Body of pancreas (tissue), 4 donors: ENCODE measurements around the gene MAGED4.

Experiments used
- POLR2A ChIP-seq, 3 donors: fragments of 450-650 bp; IDR thresholded peaks; one replicate each; pipeline ENCODE4 v1.6.1; 2016; ENCODE audit warnings: antibody characterized with exemption in 3 of 3, mild to moderate bottlenecking in 2 of 3
- TF ChIP-seq, protein P1 (sequence below), 7 experiments: fragments of 450-650 bp in 4 of 7; fragments of 200-600 bp in 3 of 7; sonication (generic) in 3 of 7; IDR thresholded peaks; one replicate each; pipeline ENCODE4 v1.5.1; 2016 to 2019; ENCODE audit warnings: antibody characterized with exemption in 7 of 7

- TF ChIP-seq, protein P1, sequence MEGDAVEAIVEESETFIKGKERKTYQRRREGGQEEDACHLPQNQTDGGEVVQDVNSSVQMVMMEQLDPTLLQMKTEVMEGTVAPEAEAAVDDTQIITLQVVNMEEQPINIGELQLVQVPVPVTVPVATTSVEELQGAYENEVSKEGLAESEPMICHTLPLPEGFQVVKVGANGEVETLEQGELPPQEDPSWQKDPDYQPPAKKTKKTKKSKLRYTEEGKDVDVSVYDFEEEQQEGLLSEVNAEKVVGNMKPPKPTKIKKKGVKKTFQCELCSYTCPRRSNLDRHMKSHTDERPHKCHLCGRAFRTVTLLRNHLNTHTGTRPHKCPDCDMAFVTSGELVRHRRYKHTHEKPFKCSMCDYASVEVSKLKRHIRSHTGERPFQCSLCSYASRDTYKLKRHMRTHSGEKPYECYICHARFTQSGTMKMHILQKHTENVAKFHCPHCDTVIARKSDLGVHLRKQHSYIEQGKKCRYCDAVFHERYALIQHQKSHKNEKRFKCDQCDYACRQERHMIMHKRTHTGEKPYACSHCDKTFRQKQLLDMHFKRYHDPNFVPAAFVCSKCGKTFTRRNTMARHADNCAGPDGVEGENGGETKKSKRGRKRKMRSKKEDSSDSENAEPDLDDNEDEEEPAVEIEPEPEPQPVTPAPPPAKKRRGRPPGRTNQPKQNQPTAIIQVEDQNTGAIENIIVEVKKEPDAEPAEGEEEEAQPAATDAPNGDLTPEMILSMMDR (IDR thresholded peaks at IDR 0.05), result no peak
- no peak for TF ChIP-seq POLR2A (IDR thresholded peaks at IDR 0.05)
Measured at GRCh38 chrX:52217494-52218160, 32.9 kb downstream of the MAGED4 start.
